GM23248 (cell line): ENCODE measurements around the gene SPTLC3.

Experiments
- EZH2 ChIP-seq: fragments of 200-600 bp; sonication (generic); IDR thresholded peaks from 2 replicates; pipeline ENCODE4 v1.6.1; 2018; ENCODE audit warnings: antibody characterized with exemption, mild to moderate bottlenecking; ENCODE audit not compliant: insufficient read depth, poor library complexity, severe bottlenecking
- EZH2phosphoT487 ChIP-seq: fragments of 200-600 bp; sonication (generic); IDR thresholded peaks from 2 replicates; pipeline ENCODE4 v1.6.1; 2018; ENCODE audit warnings: antibody characterized with exemption, moderate library complexity, mild to moderate bottlenecking, low read depth; ENCODE audit not compliant: insufficient read depth

GRCh38 chr20:12966468-12967085 lies 42.2 kb upstream of the SPTLC3 start:
- no peak for TF ChIP-seq EZH2phosphoT487
- no peak for TF ChIP-seq EZH2
